HepG2 (cell line): Measurements from ENCODE around the gene ASPM. TPM values are rescaled to one million over a fixed set of nuclear protein-coding genes. Genes with fewer than 3 reads are reported as not detected.

ENCODE experiments used
- ATF7-NPFF ChIP-seq: sonication (generic); formaldehyde crosslinking; IDR thresholded peaks from 2 replicates; pipeline ENCODE4 v1.8.1; 2023; ENCODE audit warnings: mild to moderate bottlenecking, low read depth, missing genetic modification reagents, moderate library complexity
- FOXO1 ChIP-seq: sonication (generic); formaldehyde crosslinking; IDR thresholded peaks from 2 replicates; pipeline ENCODE4 v1.4.0; 2020; ENCODE audit warnings: missing genetic modification reagents
- ISX ChIP-seq: sonication (generic); formaldehyde crosslinking; conservative IDR thresholded peaks from 2 replicates; pipeline ENCODE4 v1.5.0; 2020; ENCODE audit warnings: missing genetic modification reagents
- KDM2A ChIP-seq: sonication (generic); formaldehyde crosslinking; IDR thresholded peaks from 2 replicates; pipeline ENCODE4 v1.4.0; 2020; ENCODE audit warnings: low read depth, missing genetic modification reagents, borderline replicate concordance
- MAFK ChIP-seq, 2 experiments: IDR thresholded peaks in 1 of 2; conservative IDR thresholded peaks in 1 of 2; 2 replicates each; pipeline ENCODE4 v1.6.1; 2011; ENCODE audit warnings: improper control_type of control experiment in 2 of 2, low read length in 2 of 2
- MATR3 ChIP-seq: sonication (generic); formaldehyde crosslinking; IDR thresholded peaks from 2 replicates; pipeline ENCODE4 v1.4.0; 2020; ENCODE audit warnings: missing genetic modification reagents
- NR0B2 ChIP-seq: sonication (generic); formaldehyde crosslinking; IDR thresholded peaks from 2 replicates; pipeline ENCODE4 v1.4.0; 2020; ENCODE audit warnings: mild to moderate bottlenecking, missing genetic modification reagents
- SMYD3 ChIP-seq: sonication (generic); formaldehyde crosslinking; IDR thresholded peaks from 2 replicates; pipeline ENCODE4 v1.8.1; 2023; ENCODE audit warnings: mild to moderate bottlenecking, missing genetic modification reagents
- THYN1 ChIP-seq: sonication (generic); formaldehyde crosslinking; IDR thresholded peaks from 2 replicates; pipeline ENCODE4 v1.8.1; 2023; ENCODE audit warnings: low read depth, mild to moderate bottlenecking, moderate library complexity, missing genetic modification reagents, borderline replicate concordance
- USF2 ChIP-seq, 2 experiments: sonication (generic) in 1 of 2; formaldehyde crosslinking in 1 of 2; IDR thresholded peaks; 2 replicates each; pipeline versions ENCODE4 v1.5.1 to v1.6.1; 2011 to 2020; ENCODE audit warnings: borderline replicate concordance in 1 of 2, low read depth in 1 of 2, low read length in 1 of 2, mild to moderate bottlenecking in 1 of 2, missing genetic modification reagents in 1 of 2, moderate library complexity in 1 of 2
- ZNF335 ChIP-seq: sonication (generic); formaldehyde crosslinking; IDR thresholded peaks from 2 replicates; pipeline ENCODE4 v1.4.0; 2020; ENCODE audit warnings: missing genetic modification reagents
- ZNF574 ChIP-seq: sonication (generic); formaldehyde crosslinking; IDR thresholded peaks from 2 replicates; pipeline ENCODE4 v1.4.0; 2020; ENCODE audit warnings: missing genetic modification reagents
- ZNF7 ChIP-seq: IDR thresholded peaks from 2 replicates; pipeline ENCODE4 v1.6.1; 2016; ENCODE audit warnings: missing biosample characterization, missing genetic modification reagents
- ZXDC ChIP-seq: sonication (generic); formaldehyde crosslinking; IDR thresholded peaks from 2 replicates; pipeline ENCODE4 v1.5.0; 2020; ENCODE audit warnings: mild to moderate bottlenecking, missing genetic modification reagents
- polyA plus RNA-seq, 8 experiments: library from polyadenylated mRNA; depleted of rRNA in 3 of 8; stranded (reverse) in 7 of 8; unstranded in 1 of 8; fragments of >200 nt; fragmentation: Illumina TruSeq in 4 of 8; extraction: Trizol in 4 of 8; gene quantifications; 2 replicates each; pipeline versions ENCODE4 v1.2.1 to v1.2.3, GENCODE V29; 2011 to 2016; ENCODE audit warnings: low read depth in 4 of 8, missing spikeins in 1 of 8, mixed read lengths in 1 of 8; ENCODE audit not compliant: insufficient read depth in 1 of 8
- total RNA-seq, 5 experiments: library from RNA; depleted of rRNA; stranded (reverse); fragments of >200 nt; fragmentation: Illumina TruSeq; extraction: Trizol; gene quantifications; 2 replicates each; pipeline ENCODE4 v1.2.3, GENCODE V29; 2016; ENCODE audit warnings: low read depth in 1 of 5

The ASPM gene
- total and polyA plus RNA-seq, 2 of the 13 experiments (the other 11 are each of a cell fraction or from before 2014, with no cell fraction given), result 7.7 to 29.1 TPM

GRCh38 chr1:197146101-197147095 is at the start of gene ASPM (continued):
- peak; percentile 41; the same call in 1 of the 2 replicates for TF ChIP-seq USF2 (IDR thresholded peaks at IDR 0.05; ENCODE audit: low read depth, low read length)
- no peak for TF ChIP-seq USF2 (CRISPR knock-in tag; IDR thresholded peaks at IDR 0.05; ENCODE audit: borderline replicate concordance)
- no peak for TF ChIP-seq ZNF335 (CRISPR knock-in tag)
- TF ChIP-seq MAFK (conservative IDR thresholded peaks at IDR 0.05 in 1 of 2, IDR thresholded peaks at IDR 0.05 in 1 of 2; ENCODE audit: low read length in 2 of 2), result peak; percentile 82 to 84
- 0 out of 2 replicates have a peak, but pooled peaks have one; percentile 36 for TF ChIP-seq ZXDC
- peak; percentile 96 for TF ChIP-seq SMYD3 (CRISPR knock-in tag)
- TF ChIP-seq KDM2A (CRISPR knock-in tag), result peak; percentile 14; the same call in 1 of the 2 replicates
- 0 out of 2 replicates have a peak, but pooled peaks have one; percentile 55 for TF ChIP-seq THYN1 (CRISPR knock-in tag)
- TF ChIP-seq ATF7-NPFF (CRISPR knock-in tag), result peak; percentile 80
- TF ChIP-seq ZNF574, result peak; percentile 61
- no peak for TF ChIP-seq FOXO1 (CRISPR knock-in tag)
- no peak for TF ChIP-seq ISX (CRISPR knock-in tag)
- TF ChIP-seq ZNF7 (CRISPR knock-in tag), result no peak
- TF ChIP-seq MATR3 (CRISPR knock-in tag), result no peak
- no peak for TF ChIP-seq NR0B2 (CRISPR knock-in tag)
